ENCODE results near the gene CHIC2. TPM values are rescaled to one million over a fixed set of nuclear protein-coding genes. Genes with fewer than 3 reads are reported as not detected.

The CHIC2 gene
- total RNA-seq, 1 experiment from 2014 or later: 8.2 TPM

DNA sequence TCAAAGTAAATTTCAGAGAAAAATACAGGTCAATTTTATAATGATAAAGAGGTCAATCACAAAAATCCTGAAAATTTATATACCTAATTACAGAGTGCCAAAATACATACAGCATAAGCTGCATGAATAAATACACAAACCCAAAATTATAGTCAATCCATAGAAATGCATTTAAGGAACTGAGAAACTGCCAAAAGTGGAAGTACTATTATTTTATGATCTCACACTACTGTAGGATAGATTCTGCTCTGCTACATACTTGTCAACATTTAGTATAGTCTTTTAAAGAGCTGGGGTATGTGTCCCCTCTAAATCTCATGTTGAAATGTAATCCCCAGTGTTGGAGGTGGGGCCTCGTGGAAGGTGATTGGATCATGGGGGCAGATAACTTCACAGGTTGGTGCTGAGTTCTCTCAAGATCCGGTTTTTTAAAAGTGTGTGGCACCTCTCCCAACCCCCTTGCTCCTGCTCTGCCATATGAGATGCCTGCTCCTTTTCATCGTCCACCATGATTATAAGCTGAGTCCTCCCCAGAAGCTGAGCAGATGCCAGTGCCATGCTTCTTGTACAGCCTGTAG, 31.8 kb downstream of the CHIC2 start:
- H3K4me2 ChIP-seq (ENCODE audit: insufficient read depth, insufficient read length, low read length): peak overlapping the region; percentile 43
- no peak overlapping the region for H4K91ac ChIP-seq (ENCODE audit: insufficient read length, low read depth, low read length)
- H2BK120ac ChIP-seq (ENCODE audit: low read depth, low read length, poor library complexity, severe bottlenecking): no peak overlapping the region
- no peak overlapping the region for H2AFZ ChIP-seq (ENCODE audit: low read length)
- H3K79me2 ChIP-seq (ENCODE audit: insufficient read depth, low read length): no peaks in the 10 kb centered on the region
- H2BK12ac ChIP-seq (ENCODE audit: insufficient read length, low read depth, low read length): no peak overlapping the region
- H3K4me1 Mint-ChIP-seq: peaks cover 27% of the 10 kb centered on the region in 2 experiments
- H3K27me3 Mint-ChIP-seq (ENCODE audit: low read depth): no peaks in the 10 kb centered on the region
- no CpG with 5 or more reads among the region's 3 CpGs for WGBS (ENCODE audit: extremely low coverage, insufficient read length, low lambda C conversion rate)
- peak overlapping the region; percentile 71 to 84 for H3K4me3 Mint-ChIP-seq
- no peak overlapping the region for H2BK15ac ChIP-seq (ENCODE audit: low read depth, low read length)
- no peaks in the 10 kb centered on the region for H3K9me3 ChIP-seq (ENCODE audit: control insufficient read depth, low read depth, low read length)
- no peak overlapping the region for H3K9ac ChIP-seq (ENCODE audit: extremely low read depth, insufficient read length, low read length)
- H3K36me3 Mint-ChIP-seq (ENCODE audit: insufficient read depth in 1 of 3, low read depth in 3 of 3): 0 out of 7 replicates have a peak, but pooled peaks cover 0 to 5% (median 0%) of the 10 kb centered on the region in 3 experiments
- no peak overlapping the region for H2BK20ac ChIP-seq (ENCODE audit: low read depth, low read length, poor library complexity, severe bottlenecking)
- no peak overlapping the region for H3K18ac ChIP-seq (ENCODE audit: insufficient read length, low read depth, low read length)
- TF ChIP-seq, protein P1, sequence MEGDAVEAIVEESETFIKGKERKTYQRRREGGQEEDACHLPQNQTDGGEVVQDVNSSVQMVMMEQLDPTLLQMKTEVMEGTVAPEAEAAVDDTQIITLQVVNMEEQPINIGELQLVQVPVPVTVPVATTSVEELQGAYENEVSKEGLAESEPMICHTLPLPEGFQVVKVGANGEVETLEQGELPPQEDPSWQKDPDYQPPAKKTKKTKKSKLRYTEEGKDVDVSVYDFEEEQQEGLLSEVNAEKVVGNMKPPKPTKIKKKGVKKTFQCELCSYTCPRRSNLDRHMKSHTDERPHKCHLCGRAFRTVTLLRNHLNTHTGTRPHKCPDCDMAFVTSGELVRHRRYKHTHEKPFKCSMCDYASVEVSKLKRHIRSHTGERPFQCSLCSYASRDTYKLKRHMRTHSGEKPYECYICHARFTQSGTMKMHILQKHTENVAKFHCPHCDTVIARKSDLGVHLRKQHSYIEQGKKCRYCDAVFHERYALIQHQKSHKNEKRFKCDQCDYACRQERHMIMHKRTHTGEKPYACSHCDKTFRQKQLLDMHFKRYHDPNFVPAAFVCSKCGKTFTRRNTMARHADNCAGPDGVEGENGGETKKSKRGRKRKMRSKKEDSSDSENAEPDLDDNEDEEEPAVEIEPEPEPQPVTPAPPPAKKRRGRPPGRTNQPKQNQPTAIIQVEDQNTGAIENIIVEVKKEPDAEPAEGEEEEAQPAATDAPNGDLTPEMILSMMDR (conservative IDR thresholded peaks at IDR 0.05): no peak
- H3K4me1 ChIP-seq (ENCODE audit: insufficient read depth, low read length): no peaks in the 10 kb centered on the region
- H4K5ac ChIP-seq (ENCODE audit: insufficient read length, low read depth, low read length): no peak overlapping the region
- no peaks in the 10 kb centered on the region for H4K20me1 ChIP-seq (ENCODE audit: control insufficient read depth, insufficient read depth, insufficient read length)
- H3K9me3 Mint-ChIP-seq: no peaks in the 10 kb centered on the region
- no peak overlapping the region for H3K27ac ChIP-seq (ENCODE audit: insufficient read length, low read depth, low read length)
- no peak overlapping the region for H2BK5ac ChIP-seq (ENCODE audit: insufficient read length, low read length)
- H2AK5ac ChIP-seq (ENCODE audit: insufficient read length, low read length): no peak overlapping the region
- H4K8ac ChIP-seq (replicated peaks; ENCODE audit: insufficient read length, low read depth, low read length): no peak overlapping the region
- H3K4ac ChIP-seq (ENCODE audit: low read depth, low read length): no peak overlapping the region
- no peak overlapping the region for H3T11ph ChIP-seq (ENCODE audit: low read length)
- H3K23me2 ChIP-seq (ENCODE audit: insufficient read length, low read depth, low read length, poor library complexity, severe bottlenecking): no peaks in the 10 kb centered on the region
- no peak overlapping the region for H3K56ac ChIP-seq (ENCODE audit: insufficient read length, low read depth, low read length)
- H3K79me1 ChIP-seq (ENCODE audit: insufficient read depth, low read depth, low read length, poor library complexity, severe bottlenecking): no peaks in the 10 kb centered on the region
- H3K27ac Mint-ChIP-seq: no peak overlapping the region
- no peak for DNase-seq
- no peak overlapping the region for H3K14ac ChIP-seq (ENCODE audit: insufficient read depth, low read length)
- no peak overlapping the region for H3K23ac ChIP-seq (ENCODE audit: insufficient read length, low read depth, low read length)
- H3K27me3 ChIP-seq (ENCODE audit: insufficient read depth, low read length): no peaks in the 10 kb centered on the region
